HEK293 (cell line): Measurements from ENCODE around the gene CMTM4.

Experiments
- YY1 ChIP-seq: fragments of 450-650 bp; formaldehyde crosslinking; IDR thresholded peaks from 2 replicates; pipeline ENCODE4 v1.5.1; 2018; ENCODE audit warnings: missing biosample characterization, missing genetic modification characterization
- ZBTB21 ChIP-seq: fragments of 450-650 bp; formaldehyde crosslinking; IDR thresholded peaks from 2 replicates; pipeline ENCODE4 v1.5.1; 2017; ENCODE audit warnings: missing biosample characterization, missing genetic modification characterization

DNA sequence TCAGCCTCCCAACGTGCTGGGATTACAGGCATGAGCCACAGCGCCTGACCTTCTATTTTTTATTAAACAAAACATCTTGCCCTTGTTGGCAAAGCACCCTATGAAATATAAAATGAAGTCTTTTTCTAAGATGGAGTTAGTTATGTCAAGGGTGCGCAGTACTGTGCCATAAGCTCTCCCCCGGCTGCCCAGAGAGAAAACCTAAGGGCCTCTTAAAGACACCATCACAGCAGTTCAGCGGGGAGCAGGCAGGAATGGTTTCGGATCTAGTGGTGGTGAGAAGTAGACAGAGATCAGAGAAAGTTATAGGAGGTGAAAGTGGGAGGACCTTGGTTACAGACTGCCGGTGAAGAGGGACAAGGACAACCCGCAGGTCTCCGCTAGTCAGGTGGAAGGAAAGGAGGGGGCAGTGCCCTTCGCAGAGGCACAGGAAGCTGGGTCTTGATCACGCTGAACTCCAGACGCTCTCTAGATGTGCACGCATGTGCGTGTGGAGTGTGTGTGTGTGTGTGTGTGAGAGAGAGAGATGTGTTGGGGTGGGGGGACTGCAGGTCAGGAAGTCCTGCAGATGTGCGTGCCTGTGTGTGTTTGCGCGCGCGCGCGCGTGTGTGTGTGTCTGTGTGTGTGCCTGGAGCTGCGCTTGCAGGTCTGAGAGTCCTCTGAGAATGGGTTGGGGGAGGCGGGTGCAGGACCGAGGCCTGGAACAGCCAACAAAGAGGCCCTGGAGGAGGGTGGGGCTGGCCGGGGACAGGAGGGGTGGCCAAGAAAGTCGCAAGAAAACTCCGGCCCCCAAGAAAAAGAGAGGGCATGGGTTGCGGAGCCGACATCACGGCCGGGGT, 92.8 kb downstream of the CMTM4 start:
- TF ChIP-seq ZBTB21 (tag by site-specific recombination) = no peak; the same call in 1 of the 2 replicates
- no peak for TF ChIP-seq YY1 (tag by site-specific recombination)
